ENCODE results near the gene ARSG. TPM values are rescaled to one million over a fixed set of nuclear protein-coding genes. Genes with fewer than 3 reads are reported as not detected.

ARSG gene
- total and polyA plus RNA-seq, 2 of the 13 experiments (the other 11 are each of a cell fraction or from before 2014, with no cell fraction given): 3.7 to 15.2 TPM

GRCh38 chr17:68387435-68388218, 96.3 kb downstream of the ARSG start (continued):
- TF ChIP-seq ZFP41 (CRISPR knock-in tag; IDR thresholded peaks at IDR 0.05; ENCODE audit: borderline replicate concordance): no peak
- TF ChIP-seq ZBTB34 (CRISPR knock-in tag; IDR thresholded peaks at IDR 0.05): no peak
- 0 out of 2 replicates have a peak, but pooled peaks have one; percentile 20 for TF ChIP-seq HNF1B (CRISPR knock-in tag; IDR thresholded peaks at IDR 0.05)
- no peak for TF ChIP-seq SIN3A (IDR thresholded peaks at IDR 0.05; ENCODE audit: borderline replicate concordance, low read depth, low read length)
- no peak for TF ChIP-seq RBM22 (optimal IDR thresholded peaks at IDR 0.05; ENCODE audit: low read length)
- no peak for TF ChIP-seq HOXA9 (CRISPR knock-in tag; IDR thresholded peaks at IDR 0.05; ENCODE audit: borderline replicate concordance)
- TF ChIP-seq RFX3 (CRISPR knock-in tag; IDR thresholded peaks at IDR 0.05): no peak
- TF ChIP-seq ZNF598 (CRISPR knock-in tag; IDR thresholded peaks at IDR 0.05; ENCODE audit: borderline replicate concordance): no peak
- no peak for TF ChIP-seq THAP11 (CRISPR knock-in tag; IDR thresholded peaks at IDR 0.05)
- TF ChIP-seq TSC22D2 (CRISPR knock-in tag; IDR thresholded peaks at IDR 0.05; ENCODE audit: borderline replicate concordance): no peak
- no peak for TF ChIP-seq ZNF660 (CRISPR knock-in tag; IDR thresholded peaks at IDR 0.05; ENCODE audit: borderline replicate concordance, low read depth)
- TF ChIP-seq PBX3 (CRISPR knock-in tag; IDR thresholded peaks at IDR 0.05; ENCODE audit: borderline replicate concordance): no peak
